Thyroid gland (tissue), 4 donors: ENCODE measurements around the gene AP1B1.
"Not testable (repeated sequence)": the region's sequence is repeated elsewhere in the genome, so short reads cannot be mapped to it uniquely, and the experiment has no call there.

Experiments
- POLR2A ChIP-seq, 2 donors: fragments of 450-650 bp; IDR thresholded peaks; one replicate each; pipeline ENCODE4 v1.6.1; 2017; ENCODE audit warnings: antibody characterized with exemption in 2 of 2, mild to moderate bottlenecking in 2 of 2, moderate library complexity in 1 of 2
- TF ChIP-seq, protein P1 (sequence below), 6 experiments: fragments of 200-600 bp in 3 of 6; fragments of 450-650 bp in 3 of 6; sonication (generic) in 3 of 6; IDR thresholded peaks; one replicate each; pipeline ENCODE4 v1.5.1; 2016 to 2019; ENCODE audit warnings: antibody characterized with exemption in 6 of 6, mild to moderate bottlenecking in 2 of 6, inconsistent platforms in 1 of 6, moderate library complexity in 1 of 6

DNA sequence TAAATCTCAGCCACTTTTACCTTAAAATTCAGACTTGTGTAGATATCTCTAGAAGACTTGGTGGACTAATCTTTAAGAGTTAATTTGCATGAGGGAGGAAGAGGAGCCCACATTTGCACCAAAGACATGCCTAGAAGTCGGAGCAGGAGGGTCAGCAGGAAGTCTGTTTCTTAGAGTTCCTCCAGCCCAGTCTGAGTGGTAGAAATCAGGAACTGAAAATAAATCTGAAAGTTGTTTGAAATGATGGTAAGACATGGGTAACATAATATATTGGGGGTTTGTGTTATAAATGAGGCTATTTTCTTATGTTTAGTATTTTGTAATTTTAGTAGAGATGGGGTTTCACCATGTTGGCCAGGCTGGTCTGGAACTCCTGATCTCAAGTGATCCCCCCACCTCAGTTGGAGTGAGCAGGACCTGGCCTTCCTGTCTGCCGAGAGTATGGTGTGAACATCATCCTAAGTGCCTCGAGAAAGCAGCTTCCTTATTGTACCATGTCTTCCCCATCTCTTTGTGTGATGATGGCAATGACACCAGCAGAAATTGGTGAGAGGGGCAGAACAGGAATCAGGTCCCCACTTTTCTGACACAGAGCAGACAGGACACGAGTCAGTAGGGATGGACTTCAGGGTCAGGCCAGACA is 23.3 kb upstream of the AP1B1 start:
- TF ChIP-seq, protein P1, sequence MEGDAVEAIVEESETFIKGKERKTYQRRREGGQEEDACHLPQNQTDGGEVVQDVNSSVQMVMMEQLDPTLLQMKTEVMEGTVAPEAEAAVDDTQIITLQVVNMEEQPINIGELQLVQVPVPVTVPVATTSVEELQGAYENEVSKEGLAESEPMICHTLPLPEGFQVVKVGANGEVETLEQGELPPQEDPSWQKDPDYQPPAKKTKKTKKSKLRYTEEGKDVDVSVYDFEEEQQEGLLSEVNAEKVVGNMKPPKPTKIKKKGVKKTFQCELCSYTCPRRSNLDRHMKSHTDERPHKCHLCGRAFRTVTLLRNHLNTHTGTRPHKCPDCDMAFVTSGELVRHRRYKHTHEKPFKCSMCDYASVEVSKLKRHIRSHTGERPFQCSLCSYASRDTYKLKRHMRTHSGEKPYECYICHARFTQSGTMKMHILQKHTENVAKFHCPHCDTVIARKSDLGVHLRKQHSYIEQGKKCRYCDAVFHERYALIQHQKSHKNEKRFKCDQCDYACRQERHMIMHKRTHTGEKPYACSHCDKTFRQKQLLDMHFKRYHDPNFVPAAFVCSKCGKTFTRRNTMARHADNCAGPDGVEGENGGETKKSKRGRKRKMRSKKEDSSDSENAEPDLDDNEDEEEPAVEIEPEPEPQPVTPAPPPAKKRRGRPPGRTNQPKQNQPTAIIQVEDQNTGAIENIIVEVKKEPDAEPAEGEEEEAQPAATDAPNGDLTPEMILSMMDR (IDR thresholded peaks at IDR 0.05), result not testable (repeated sequence)
- not testable (repeated sequence) for TF ChIP-seq POLR2A (IDR thresholded peaks at IDR 0.05)
